Activated B cell treated with CpG ODN at 0.5 μM for 24 hours (primary cell): Measurements from ENCODE around the gene SLX9. TPM values are rescaled to one million over a fixed set of nuclear protein-coding genes. Genes with fewer than 3 reads are reported as not detected.
"Not testable (repeated sequence)": the region's sequence is repeated elsewhere in the genome, so short reads cannot be mapped to it uniquely, and the experiment has no call there.

ENCODE experiments used
- ATAC-seq: fragments of 200-7000 bp; cut with Tn5 transposase; one replicate; pipeline ENCODE4 v1.10.0; 2021; ENCODE audit warnings: low read depth, mild to moderate bottlenecking, moderate library complexity
- CTCF ChIA-PET: fragments of 350-600 bp; sonication (Branson Sonifier 250); formaldehyde crosslinking; loops from one replicate; lab custom pipeline; 2021; ENCODE audit warnings: antibody characterized with exemption; lab: Charles Lee
- POLR2A ChIA-PET: fragments of 350-600 bp; sonication (Branson Sonifier 250); formaldehyde crosslinking; loops from one replicate; lab custom pipeline; 2021; ENCODE audit warnings: antibody characterized with exemption; lab: Charles Lee
- DNase-seq: peaks from one replicate; pipeline ENCODE4 v3.0.0; 2022
- H3K27ac Mint-ChIP-seq: one replicate; pipeline ENCODE4 v1.8.0; 2020; ENCODE audit warnings: mixed read lengths
- H3K27me3 Mint-ChIP-seq: one replicate; pipeline ENCODE4 v1.8.0; 2021; ENCODE audit warnings: mixed read lengths
- H3K36me3 Mint-ChIP-seq: one replicate; pipeline ENCODE4 v1.8.0; 2021; ENCODE audit warnings: low read depth, mixed read lengths
- H3K4me1 Mint-ChIP-seq: one replicate; pipeline ENCODE4 v1.8.0; 2021; ENCODE audit warnings: mixed read lengths
- H3K4me3 Mint-ChIP-seq: one replicate; pipeline ENCODE4 v1.8.0; 2020; ENCODE audit warnings: mild to moderate bottlenecking, mixed read lengths
- H3K9me3 Mint-ChIP-seq: one replicate; pipeline ENCODE4 v1.8.0; 2020; ENCODE audit warnings: mixed read lengths
- intact Hi-C: fragments of 100-400 bp; cut with micrococcal nuclease; formaldehyde crosslinking; loops from one replicate; pipeline ENCODE4 v1.15.1; 2024
- total RNA-seq: library from RNA; stranded (reverse); gene quantifications from 2 replicates; pipeline ENCODE4 v1.2.3, GENCODE V29; 2022
- TF ChIP-seq, protein P1 (sequence below): fragments of 200-600 bp; IDR thresholded peaks from one replicate; pipeline ENCODE4 v1.8.0; 2022; ENCODE audit warnings: antibody characterized with exemption, mild to moderate bottlenecking

The SLX9 gene
- total RNA-seq, 1 donor from 2014 or later: 26.0 TPM

DNA sequence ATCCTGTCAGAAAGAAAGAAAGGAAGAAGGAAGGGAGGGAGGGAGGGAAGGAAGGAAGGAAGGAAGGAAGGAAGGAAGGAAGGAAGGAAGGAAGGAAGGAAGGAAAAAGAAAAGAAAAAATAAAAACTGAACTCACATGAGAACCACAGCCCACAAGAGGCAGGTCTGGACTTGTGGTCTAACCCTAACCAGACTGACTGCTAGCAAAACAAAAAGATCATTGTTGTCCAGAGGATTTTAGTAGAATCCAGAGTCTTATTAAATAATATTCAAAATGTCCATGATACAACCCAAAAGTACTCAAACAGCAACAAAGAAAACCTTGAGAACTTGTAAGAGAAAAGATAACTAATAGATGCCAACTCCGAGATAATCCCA is 14.5 kb upstream of the SLX9 start:
- TF ChIP-seq, protein P1, sequence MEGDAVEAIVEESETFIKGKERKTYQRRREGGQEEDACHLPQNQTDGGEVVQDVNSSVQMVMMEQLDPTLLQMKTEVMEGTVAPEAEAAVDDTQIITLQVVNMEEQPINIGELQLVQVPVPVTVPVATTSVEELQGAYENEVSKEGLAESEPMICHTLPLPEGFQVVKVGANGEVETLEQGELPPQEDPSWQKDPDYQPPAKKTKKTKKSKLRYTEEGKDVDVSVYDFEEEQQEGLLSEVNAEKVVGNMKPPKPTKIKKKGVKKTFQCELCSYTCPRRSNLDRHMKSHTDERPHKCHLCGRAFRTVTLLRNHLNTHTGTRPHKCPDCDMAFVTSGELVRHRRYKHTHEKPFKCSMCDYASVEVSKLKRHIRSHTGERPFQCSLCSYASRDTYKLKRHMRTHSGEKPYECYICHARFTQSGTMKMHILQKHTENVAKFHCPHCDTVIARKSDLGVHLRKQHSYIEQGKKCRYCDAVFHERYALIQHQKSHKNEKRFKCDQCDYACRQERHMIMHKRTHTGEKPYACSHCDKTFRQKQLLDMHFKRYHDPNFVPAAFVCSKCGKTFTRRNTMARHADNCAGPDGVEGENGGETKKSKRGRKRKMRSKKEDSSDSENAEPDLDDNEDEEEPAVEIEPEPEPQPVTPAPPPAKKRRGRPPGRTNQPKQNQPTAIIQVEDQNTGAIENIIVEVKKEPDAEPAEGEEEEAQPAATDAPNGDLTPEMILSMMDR: no peak
- H3K36me3 Mint-ChIP-seq: peaks cover 5% of the 10 kb centered on the region
- peak overlapping the region; percentile 83 for H3K27ac Mint-ChIP-seq
- DNase-seq (no peak), ATAC-seq (no peak)
- H3K27me3 Mint-ChIP-seq: no peaks in the 10 kb centered on the region
- ChIA-PET CTCF (interaction anchor here (1.1 kb wide), 1 partner anchor 11 kb away, joined by 3 read pairs; no protein-coding TSS in a partner anchor), POLR2A (interaction anchor here (0.7 to 1.5 kb wide), 5 partner anchors 11 to 843 kb away, joined by 4 to 5 read pairs (median 4); partner anchors contain the start of genes PTTG1IP and SUMO3)
- H3K9me3 Mint-ChIP-seq: no peaks in the 10 kb centered on the region
- intact Hi-C loops: loop anchor here (10.0 kb wide), 1 partner anchor 591 kb away; the partner anchor contains the start of gene CFAP410
- H3K4me3 Mint-ChIP-seq: peak overlapping the region; percentile 60
- peaks cover 94% of the 10 kb centered on the region for H3K4me1 Mint-ChIP-seq

DNA sequence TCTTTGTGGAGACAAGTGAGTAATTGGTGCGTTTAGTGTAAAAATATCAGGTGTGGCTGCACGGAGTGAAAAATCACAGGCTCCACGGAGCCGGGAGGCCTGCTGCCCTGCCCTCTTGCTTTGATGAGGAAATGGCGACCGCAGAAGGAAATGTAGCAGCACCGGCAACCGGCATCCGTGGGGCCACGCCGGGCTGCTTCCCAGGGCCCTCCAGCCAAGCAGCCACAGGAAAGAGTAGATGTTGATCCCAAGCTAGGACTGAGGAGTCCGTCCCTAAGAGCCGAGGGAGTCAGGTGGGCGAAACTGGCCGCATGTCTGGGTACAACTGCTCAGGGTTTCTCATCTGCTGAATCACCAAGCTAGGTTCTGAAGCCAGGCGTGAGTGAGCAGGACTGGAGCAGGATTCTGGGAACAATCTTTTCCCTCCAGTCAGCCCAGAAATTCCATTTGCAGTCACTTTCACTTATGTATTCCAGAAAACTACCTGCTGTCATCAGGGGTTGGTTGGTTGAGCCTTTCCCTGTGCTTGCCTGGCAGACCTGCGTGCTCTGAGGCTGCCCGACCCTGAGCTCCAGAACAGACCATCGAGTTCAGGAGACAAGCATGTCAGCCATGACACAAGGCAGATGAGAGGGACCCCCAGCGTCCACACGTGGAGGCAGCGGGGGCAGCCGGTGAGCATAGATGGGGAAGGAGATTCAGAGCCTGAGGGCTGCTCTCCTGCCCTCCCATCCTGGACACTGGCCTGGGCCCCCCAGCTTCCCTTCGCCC is 13.3 kb upstream of the SLX9 start:
- ATAC-seq (no peak), DNase-seq (no peak)
- Mint-ChIP-seq H3K4me3 (peak overlapping the region; percentile 79), H3K27me3 (no peaks in the 10 kb centered on the region), H3K36me3 (no peaks in the 10 kb centered on the region), H3K9me3 (no peaks in the 10 kb centered on the region), H3K4me1 (peaks cover 96% of the 10 kb centered on the region), H3K27ac (peak overlapping the region; percentile 93)
- TF ChIP-seq, protein P1: no peak
- ChIA-PET POLR2A (interaction anchor here (0.8 to 7.6 kb wide), 11 partner anchors 9 to 568 kb away, joined by 3 to 84 read pairs (median 14); partner anchors contain the start of genes PTTG1IP and UBE2G2), CTCF (interaction anchor here (1.0 to 3.6 kb wide), 3 partner anchors 12 to 34 kb away, joined by 3 to 13 read pairs (median 3); no protein-coding TSS in a partner anchor)
- intact Hi-C loops: loop anchor here (1.0 to 10.0 kb wide), 5 partner anchors 12 to 592 kb away; partner anchors contain the start of genes CFAP410 and PTTG1IP

DNA sequence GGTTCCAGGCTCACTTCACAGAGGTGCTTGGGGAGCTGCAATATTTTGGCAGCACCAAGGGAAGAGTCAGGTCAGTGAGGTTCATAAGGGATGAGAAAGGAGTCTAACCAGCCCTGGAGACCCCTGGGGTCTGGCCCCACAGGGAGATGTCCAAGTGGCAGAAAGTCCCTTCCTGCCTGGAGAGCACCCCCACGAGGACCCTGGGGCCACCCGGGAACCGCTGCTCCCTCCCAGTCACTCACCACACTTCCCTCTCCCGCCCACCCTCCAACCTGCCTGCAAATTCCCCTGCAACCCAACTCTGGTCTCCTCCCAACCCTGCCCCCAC is 12.6 kb upstream of the SLX9 start:
- Mint-ChIP-seq H3K36me3 (no peaks in the 10 kb centered on the region), H3K4me1 (peaks cover 92% of the 10 kb centered on the region), H3K4me3 (peak overlapping the region; percentile 79), H3K27me3 (no peaks in the 10 kb centered on the region), H3K27ac (peak overlapping the region; percentile 93), H3K9me3 (no peaks in the 10 kb centered on the region)
- ATAC-seq (no peak), DNase-seq (no peak)
- TF ChIP-seq, protein P1: no peak
- ChIA-PET POLR2A (interaction anchor here (0.6 to 7.6 kb wide), 18 partner anchors 7 to 1026 kb away, joined by 3 to 84 read pairs (median 10); partner anchors contain the start of genes ITGB2, PTTG1IP, SLX9 and SUMO3), CTCF (interaction anchor here (1.0 to 3.6 kb wide), 3 partner anchors 13 to 34 kb away, joined by 3 to 13 read pairs (median 3); no protein-coding TSS in a partner anchor)
- intact Hi-C loops: loop anchor here (1.0 to 10.0 kb wide), 5 partner anchors 13 to 592 kb away; partner anchors contain the start of genes CFAP410 and PTTG1IP

DNA sequence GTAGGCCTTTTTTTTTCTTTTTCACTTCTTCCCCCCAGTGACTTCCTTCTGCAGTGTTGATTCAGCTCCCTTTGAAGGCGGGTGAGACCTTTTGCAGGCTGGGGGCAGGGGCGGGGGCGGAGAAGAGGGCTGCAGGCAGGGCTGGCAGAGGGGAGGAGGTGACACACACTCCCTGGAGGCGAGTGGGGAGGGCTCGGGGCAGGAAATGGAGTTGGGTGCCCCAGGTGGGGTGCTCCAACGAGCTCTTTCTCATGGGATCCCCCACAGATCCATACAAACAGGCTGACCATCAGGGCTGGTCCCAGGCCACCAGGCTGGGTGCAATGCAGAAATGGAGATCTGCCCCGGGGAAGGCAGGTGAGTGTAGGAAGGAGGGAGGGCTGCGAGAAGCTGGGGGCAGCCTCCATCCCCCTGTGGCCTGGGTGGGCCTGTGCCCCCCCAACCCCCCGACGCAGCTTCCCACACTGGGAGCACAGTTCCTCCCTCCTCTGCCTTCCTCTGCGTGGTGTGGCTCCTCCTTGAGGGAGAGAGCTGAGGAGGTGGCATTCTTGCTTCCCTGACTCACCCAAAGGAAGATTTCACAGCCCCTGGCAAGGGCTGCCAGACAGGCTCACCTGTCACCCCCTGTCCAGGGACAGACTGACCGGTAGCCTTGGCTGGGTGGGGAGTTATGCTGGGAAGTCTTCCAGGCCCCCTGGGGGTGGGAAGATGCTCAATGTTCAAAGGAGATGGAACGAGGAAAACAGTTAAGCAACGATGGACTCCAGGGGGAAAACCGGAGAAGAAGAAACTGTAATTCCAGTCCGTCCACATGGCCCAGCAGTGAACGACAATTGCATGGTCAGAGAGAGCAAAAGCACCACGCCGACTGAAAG is 12.0 kb upstream of the SLX9 start:
- intact Hi-C loops: loop anchor here (1.0 to 10.0 kb wide), 5 partner anchors 14 to 593 kb away; partner anchors contain the start of genes CFAP410 and PTTG1IP
- peak overlapping the region; percentile 93 for H3K27ac Mint-ChIP-seq
- peaks cover 86% of the 10 kb centered on the region for H3K4me1 Mint-ChIP-seq
- H3K27me3 Mint-ChIP-seq: no peaks in the 10 kb centered on the region
- ChIA-PET CTCF (interaction anchor here (1.0 to 3.6 kb wide), 3 partner anchors 14 to 35 kb away, joined by 3 to 13 read pairs (median 3); no protein-coding TSS in a partner anchor), POLR2A (interaction anchor here (0.6 to 7.6 kb wide), 18 partner anchors 8 to 1027 kb away, joined by 3 to 84 read pairs (median 10); partner anchors contain the start of genes ITGB2, PTTG1IP, SLX9 and SUMO3)
- H3K4me3 Mint-ChIP-seq: peak overlapping the region; percentile 79
- DNase-seq: peak; percentile 57
- H3K36me3 Mint-ChIP-seq: no peaks in the 10 kb centered on the region
- TF ChIP-seq, protein P1: no peak
- peak; percentile 61 for ATAC-seq
- H3K9me3 Mint-ChIP-seq: no peaks in the 10 kb centered on the region

DNA sequence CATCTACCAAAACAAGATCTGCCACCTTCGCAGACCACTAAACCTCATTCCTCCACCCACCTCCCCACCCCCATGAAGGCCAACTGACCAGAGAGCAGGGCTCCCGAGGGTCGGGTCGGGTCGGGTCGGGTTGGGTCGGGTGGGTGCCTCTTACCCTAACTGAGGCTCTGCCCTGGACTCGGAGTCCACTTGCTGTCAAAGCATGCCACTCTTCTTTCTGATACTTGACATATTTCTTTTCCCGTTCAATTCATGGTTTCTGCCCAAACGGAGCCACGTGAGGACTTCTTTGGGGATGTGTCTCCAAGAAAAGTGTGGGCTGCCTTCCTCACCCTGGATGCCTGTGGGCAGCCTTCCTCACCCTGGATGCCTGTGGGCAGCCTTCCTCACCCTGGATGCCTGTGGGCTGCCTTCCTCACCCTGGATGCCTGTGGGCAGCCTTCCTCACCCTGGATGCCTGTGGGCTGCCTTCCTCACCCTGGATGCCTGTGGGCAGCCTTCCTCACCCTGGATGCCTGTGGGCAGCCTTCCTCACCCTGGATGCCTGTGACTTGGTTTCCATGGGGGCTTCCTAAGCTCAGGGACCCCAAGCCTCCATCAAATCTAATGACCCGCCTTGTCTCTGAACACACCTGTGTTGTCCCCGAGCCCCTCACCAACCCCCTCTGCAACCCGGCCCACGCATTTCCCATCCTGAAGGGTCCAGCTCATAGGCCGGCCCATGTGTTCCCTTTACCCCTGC is 11.2 kb upstream of the SLX9 start:
- Mint-ChIP-seq H3K27ac (peak overlapping the region; percentile 93), H3K4me3 (peak overlapping the region; percentile 79), H3K4me1 (peaks cover 83% of the 10 kb centered on the region)
- DNase-seq, ATAC-seq, H3K27me3 Mint-ChIP-seq, H3K36me3 Mint-ChIP-seq, H3K9me3 Mint-ChIP-seq: not testable (repeated sequence)
- intact Hi-C loops: loop anchor here (10.0 kb wide), 1 partner anchor 594 kb away; the partner anchor contains the start of gene CFAP410
- POLR2A ChIA-PET: interaction anchor here (0.6 to 7.6 kb wide), 10 partner anchors 9 to 117 kb away, joined by 3 to 84 read pairs (median 18); partner anchors contain the start of genes ITGB2, PTTG1IP and SUMO3
- CTCF ChIA-PET: interaction anchor here (1.1 to 3.6 kb wide), 3 partner anchors 36 to 199 kb away, joined by 3 to 13 read pairs (median 3); no protein-coding TSS in a partner anchor
